Mammary epithelial cell (primary cell): ENCODE results near the gene ZNF784.

Experiments
- CTCF ChIP-seq, 2 donors: IDR thresholded peaks in 1 of 2; conservative IDR thresholded peaks in 1 of 2; 2 replicates each; pipeline ENCODE4 v1.5.1; 2011 to 2012; ENCODE audit warnings: inconsistent platforms in 2 of 2, low read length in 2 of 2, mild to moderate bottlenecking in 2 of 2, control low read depth in 1 of 2, low read depth in 1 of 2; ENCODE audit not compliant: insufficient read depth in 1 of 2; ENCODE audit errors: extremely low read depth in 1 of 2
- EZH2 ChIP-seq: IDR thresholded peaks from 2 replicates; pipeline ENCODE4 v1.6.1; 2012; ENCODE audit warnings: low read length, inconsistent platforms, borderline replicate concordance

- TF ChIP-seq CTCF (conservative IDR thresholded peaks at IDR 0.05 in 1 of 2, IDR thresholded peaks at IDR 0.05 in 1 of 2; ENCODE audit: extremely low read depth in 1 of 2, insufficient read depth in 1 of 2, low read depth in 1 of 2, low read length in 2 of 2) = no peak
- TF ChIP-seq EZH2 = no peak
Observed at GRCh38 chr19:55618426-55618825, 5.9 kb downstream of the ZNF784 start.
